ENCODE measurements around the gene TOR2A. TPM values are rescaled to one million over a fixed set of nuclear protein-coding genes. Genes with fewer than 3 reads are reported as not detected.

The TOR2A gene
- 5.1 and 9.4 TPM in 2 replicates for total RNA-seq

GRCh38 chr9:127734747-127735529 lies at the start of gene TOR2A:
TOR2A (minus strand) TSS chr9:127735294; CDS start chr9:127735270, 24 bp downstream.

GRCh38 chr9:127778280-127779135 lies 43.4 kb upstream of the TOR2A start, which contains the start of gene SH2D3C:
SH2D3C (minus strand) TSS chr9:127778666; CDS start chr9:127778627, 39 bp downstream.

GRCh38 chr9:127715470-127716337 lies 19.4 kb downstream of the TOR2A start, which contains the start of the genes PTRH1 and TTC16:
PTRH1 (minus strand) TSS chr9:127715663; CDS start chr9:127715639, 24 bp downstream.
TTC16 (plus strand) TSS chr9:127716079; CDS start chr9:127716146, 67 bp downstream.

GRCh38 chr9:127706836-127707241 lies 28.3 kb downstream of the TOR2A start, which contains the start of gene CFAP157:
CFAP157 (plus strand) TSS chr9:127706988; CDS start chr9:127707032, 44 bp downstream.

Other genes with a start within 250 kb of the TOR2A start
- gene STXBP1, start 123.0 kb downstream of the TOR2A start, total RNA-seq = 11.0 and 16.6 TPM in 2 replicates
- gene CFAP157, start 28.3 kb downstream of the TOR2A start, total RNA-seq = under 0.01 TPM in 1 of 2 replicates, not detected in the other
- gene PTRH1, start 19.6 kb downstream of the TOR2A start, total RNA-seq = 7.2 and 9.4 TPM in 2 replicates
- not detected in 2 replicates for gene TTC16, start 19.2 kb downstream of the TOR2A start, total RNA-seq
- under 0.01 and 0.43 TPM in 2 replicates for gene SH2D3C, start 43.4 kb upstream of the TOR2A start, total RNA-seq
- 33.0 and 61.7 TPM in 2 replicates for gene CDK9, start 50.7 kb upstream of the TOR2A start, total RNA-seq
- 41.6 and 47.3 TPM in 2 replicates for gene FPGS, start 67.6 kb upstream of the TOR2A start, total RNA-seq
- 4.3 and 7.5 TPM in 2 replicates for gene ENG, start 119.4 kb upstream of the TOR2A start, total RNA-seq
- gene AK1, start 142.4 kb upstream of the TOR2A start, total RNA-seq = 12.2 and 43.2 TPM in 2 replicates
- 20.0 and 28.7 TPM in 2 replicates for gene ST6GALNAC6, start 164.3 kb upstream of the TOR2A start, total RNA-seq
- 12.6 and 28.2 TPM in 2 replicates for gene ST6GALNAC4, start 181.7 kb upstream of the TOR2A start, total RNA-seq
- gene PIP5KL1, start 195.5 kb upstream of the TOR2A start, total RNA-seq = 8.6 and 15.3 TPM in 2 replicates
- 12.6 and 21.1 TPM in 2 replicates for gene DPM2, start 202.6 kb upstream of the TOR2A start, total RNA-seq
- 15.8 and 22.4 TPM in 2 replicates for gene EEIG1, start 245.7 kb upstream of the TOR2A start, total RNA-seq

Data from placental epithelial cell (primary cell).